Neutrophil (primary cell): ENCODE data around the gene AXL.

Experiments used
- H3K27ac ChIP-seq: fragments of 200-600 bp; sonication (generic); 2 replicates; pipeline ENCODE4 v1.5.1; 2016; ENCODE audit warnings: mild to moderate bottlenecking, moderate library complexity
- H3K27me3 ChIP-seq: fragments of 200-600 bp; sonication (generic); 2 replicates; pipeline ENCODE4 v1.6.0; 2016; ENCODE audit warnings: mild to moderate bottlenecking
- H3K36me3 ChIP-seq: fragments of 200-600 bp; sonication (generic); 2 replicates; pipeline ENCODE4 v1.5.1; 2017
- H3K4me1 ChIP-seq, 2 experiments: fragments of 200-600 bp in 1 of 2; sonication (generic) in 1 of 2; 1 replicate in 1 of 2; 2 replicates in 1 of 2; pipeline versions ENCODE4 v1.5.1 to v1.6.1; 2013 to 2016; ENCODE audit warnings: low read depth in 1 of 2, low read length in 1 of 2, mild to moderate bottlenecking in 1 of 2, moderate library complexity in 1 of 2; ENCODE audit not compliant: control insufficient read depth in 1 of 2, insufficient read depth in 1 of 2
- H3K4me3 ChIP-seq, 2 experiments: fragments of 200-600 bp in 1 of 2; sonication (generic) in 1 of 2; 1 replicate in 1 of 2; 2 replicates in 1 of 2; pipeline ENCODE4 v1.5.1; 2013 to 2016; ENCODE audit warnings: low read depth in 1 of 2, low read length in 1 of 2, mild to moderate bottlenecking in 1 of 2, moderate library complexity in 1 of 2
- H3K9me3 ChIP-seq: fragments of 200-600 bp; sonication (generic); 2 replicates; pipeline ENCODE4 v1.5.1; 2016
- CTCF ChIP-seq: fragments of 200-600 bp; sonication (generic); IDR thresholded peaks from 2 replicates; pipeline ENCODE4 v1.5.1; 2016; ENCODE audit warnings: antibody characterized with exemption

The AXL gene

GRCh38 chr19:41245843-41246242 is 26.8 kb downstream of the AXL start:
- no peak for TF ChIP-seq CTCF
- Histone ChIP-seq H3K9me3 (no peaks in the 10 kb centered on the region), H3K27ac (no peak overlapping the region), H3K36me3 (no peaks in the 10 kb centered on the region), H3K4me1 (no peaks in the 10 kb centered on the region), H3K27me3 (no peaks in the 10 kb centered on the region), H3K4me3 (no peak overlapping the region)

- Histone ChIP-seq H3K4me3 (no peak overlapping the region), H3K4me1 (no peaks in the 10 kb centered on the region), H3K27me3 (peaks cover 17% of the 10 kb centered on the region), H3K27ac (no peak overlapping the region), H3K36me3 (no peaks in the 10 kb centered on the region), H3K9me3 (no peaks in the 10 kb centered on the region)
- TF ChIP-seq CTCF = no peak
These were observed 29.9 kb downstream of the AXL start for GRCh38 chr19:41248895-41249294.

- H3K9me3 ChIP-seq = no peaks in the 10 kb centered on the region
- no peak overlapping the region for H3K27ac ChIP-seq
- no peak for TF ChIP-seq CTCF
- no peak overlapping the region for H3K4me3 ChIP-seq
- no peaks in the 10 kb centered on the region for H3K4me1 ChIP-seq
- H3K36me3 ChIP-seq = no peaks in the 10 kb centered on the region
- peaks cover 18% of the 10 kb centered on the region for H3K27me3 ChIP-seq
These were observed 30.8 kb downstream of the AXL start for GRCh38 chr19:41249707-41250423.

GRCh38 chr19:41253660-41254059 is 34.6 kb downstream of the AXL start:
- Histone ChIP-seq H3K27ac (no peak overlapping the region), H3K27me3 (peaks cover 23% of the 10 kb centered on the region), H3K9me3 (no peaks in the 10 kb centered on the region), H3K4me1 (no peaks in the 10 kb centered on the region), H3K4me3 (no peak overlapping the region), H3K36me3 (no peaks in the 10 kb centered on the region)
- TF ChIP-seq CTCF = no peak

- no peak overlapping the region for H3K4me3 ChIP-seq
- no peaks in the 10 kb centered on the region for H3K4me1 ChIP-seq
These were observed 36.1 kb downstream of the AXL start for GRCh38 chr19:41255171-41255570.

More at GRCh38 chr19:41255171-41255570, 36.1 kb downstream of the AXL start:
- TF ChIP-seq CTCF = no peak
- H3K9me3 ChIP-seq = no peaks in the 10 kb centered on the region
- peaks cover 23% of the 10 kb centered on the region for H3K27me3 ChIP-seq
- no peaks in the 10 kb centered on the region for H3K36me3 ChIP-seq
- no peak overlapping the region for H3K27ac ChIP-seq
